SU-DHL-6 (cell line): ENCODE measurements around the gene ATG10.

Source experiments
- H2AFZ ChIP-seq: fragments of 200-600 bp; sonication (generic); 2 replicates; pipeline ENCODE4 v1.6.1; 2014; ENCODE audit warnings: low read depth, mild to moderate bottlenecking, moderate library complexity, mixed read lengths, antibody characterized with exemption, low read length; ENCODE audit not compliant: severe bottlenecking
- H3F3A ChIP-seq: fragments of 200-600 bp; shearing (Covaris generic); 2 replicates; pipeline ENCODE4 v1.6.0; 2016; ENCODE audit warnings: antibody characterized with exemption, mild to moderate bottlenecking; ENCODE audit not compliant: insufficient read depth
- H3K27ac ChIP-seq: fragments of 200-600 bp; sonication (generic); 2 replicates; pipeline ENCODE4 v1.5.1; 2016; ENCODE audit warnings: low read depth, mild to moderate bottlenecking, low read length, moderate library complexity, mixed read lengths
- H3K27me3 ChIP-seq: fragments of 200-600 bp; sonication (generic), shearing (Covaris generic); 2 replicates; pipeline ENCODE4 v1.6.0; 2014; ENCODE audit warnings: mild to moderate bottlenecking, low read length
- H3K36me3 ChIP-seq: fragments of 200-600 bp; sonication (generic); 2 replicates; pipeline ENCODE4 v1.6.1; 2014; ENCODE audit warnings: mild to moderate bottlenecking, low read length, mixed read lengths
- H3K4me2 ChIP-seq: fragments of 300-600, 200-600 bp; shearing (Covaris generic), sonication (generic); 2 replicates; pipeline ENCODE4 v1.6.0; 2014; ENCODE audit warnings: low read length, low read depth, mild to moderate bottlenecking; ENCODE audit not compliant: poor library complexity, severe bottlenecking
- H3K4me3 ChIP-seq: fragments of 200-600 bp; sonication (generic); 2 replicates; pipeline ENCODE4 v1.5.1; 2014; ENCODE audit warnings: antibody characterized with exemption, low read length, mild to moderate bottlenecking, mixed read lengths; ENCODE audit not compliant: insufficient read depth, poor library complexity, severe bottlenecking
- H3K79me2 ChIP-seq: fragments of 200-600 bp; sonication (generic); 2 replicates; pipeline ENCODE4 v1.6.1; 2014; ENCODE audit warnings: mild to moderate bottlenecking, low read length, moderate library complexity; ENCODE audit not compliant: insufficient read depth
- H3K9ac ChIP-seq: fragments of 200-600 bp; sonication (generic); 2 replicates; pipeline ENCODE4 v1.7.0; 2014; ENCODE audit warnings: mild to moderate bottlenecking, low read length
- H3K9me2 ChIP-seq: fragments of 200-600 bp; sonication (generic); replicated peaks from 2 replicates; pipeline ENCODE4 v1.6.1; 2014; ENCODE audit warnings: low read length; ENCODE audit not compliant: insufficient read depth
- H3K9me3 ChIP-seq: fragments of 200-600 bp; sonication (generic); 2 replicates; pipeline ENCODE4 v1.6.1; 2014; ENCODE audit warnings: low read length, mixed read lengths; ENCODE audit not compliant: insufficient read depth
- H4K20me1 ChIP-seq: fragments of 200-600 bp; sonication (generic); 2 replicates; pipeline ENCODE4 v1.6.1; 2014; ENCODE audit warnings: low read depth, mild to moderate bottlenecking, antibody characterized with exemption, low read length, moderate library complexity, mixed read lengths
- CTCF ChIP-seq: fragments of 200-600 bp; sonication (generic); IDR thresholded peaks from one replicate; pipeline ENCODE4 v1.5.1; 2017; ENCODE audit warnings: antibody characterized with exemption, mild to moderate bottlenecking, low read length, moderate library complexity; ENCODE audit not compliant: insufficient read depth, poor library complexity, severe bottlenecking
- EZH2phosphoT487 ChIP-seq: fragments of 200-600 bp; sonication (generic), shearing (Covaris generic); conservative IDR thresholded peaks from 2 replicates; pipeline ENCODE4 v1.6.1; 2018; ENCODE audit warnings: mild to moderate bottlenecking, antibody characterized with exemption, low read length, moderate library complexity, mixed read lengths

ATG10 gene

GRCh38 chr5:82160948-82161347 lies 189.1 kb downstream of the ATG10 start:
- no peak overlapping the region for H2AFZ ChIP-seq

DNA sequence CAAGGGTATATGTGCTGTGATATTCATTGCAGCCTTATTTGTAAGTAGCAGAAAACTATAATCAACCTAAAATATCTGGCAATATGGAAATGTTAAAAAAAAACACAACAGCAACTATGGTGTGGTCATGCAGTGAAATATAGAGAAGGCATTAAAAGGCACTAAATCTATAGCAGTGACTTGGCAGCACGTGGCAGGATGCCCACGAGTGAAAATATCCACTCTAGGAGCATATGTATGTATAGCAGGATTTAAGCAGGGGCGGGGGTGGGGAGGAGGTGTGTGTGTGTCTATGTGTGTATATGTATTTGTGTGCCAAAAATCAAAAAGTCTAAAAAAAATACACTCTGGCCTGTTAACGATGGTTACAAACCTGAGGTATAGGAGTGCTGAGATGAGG lies 190.8 kb downstream of the ATG10 start:
- no peaks in the 10 kb centered on the region for H4K20me1 ChIP-seq
- H3K27me3 ChIP-seq, result no peaks in the 10 kb centered on the region
- no peak overlapping the region for H3K4me2 ChIP-seq
- no peaks in the 10 kb centered on the region for H3F3A ChIP-seq
- no peaks in the 10 kb centered on the region for H3K9me2 ChIP-seq
- H3K4me3 ChIP-seq, result no peak overlapping the region
- no peak for TF ChIP-seq EZH2phosphoT487
- TF ChIP-seq CTCF, result no peak
- no peak overlapping the region for H3K27ac ChIP-seq
- no peak overlapping the region for H3K9ac ChIP-seq
- H3K79me2 ChIP-seq, result no peaks in the 10 kb centered on the region
- no peaks in the 10 kb centered on the region for H3K9me3 ChIP-seq
- H2AFZ ChIP-seq, result no peak overlapping the region
- H3K36me3 ChIP-seq, result no peaks in the 10 kb centered on the region

More at GRCh38 chr5:82160948-82161347, 189.1 kb downstream of the ATG10 start:
- H3K27ac ChIP-seq, result no peak overlapping the region
- H3K79me2 ChIP-seq, result no peaks in the 10 kb centered on the region
- H3K36me3 ChIP-seq, result no peaks in the 10 kb centered on the region
- H3F3A ChIP-seq, result no peaks in the 10 kb centered on the region
- no peak overlapping the region for H3K9ac ChIP-seq
- no peaks in the 10 kb centered on the region for H3K9me2 ChIP-seq
- no peak for TF ChIP-seq CTCF
- no peak for TF ChIP-seq EZH2phosphoT487
- H4K20me1 ChIP-seq, result no peaks in the 10 kb centered on the region
- H3K27me3 ChIP-seq, result no peaks in the 10 kb centered on the region
- H3K9me3 ChIP-seq, result no peaks in the 10 kb centered on the region
- H3K4me3 ChIP-seq, result no peak overlapping the region
- H3K4me2 ChIP-seq, result no peak overlapping the region

- Histone ChIP-seq H3F3A (no peaks in the 10 kb centered on the region), H3K9me3 (no peaks in the 10 kb centered on the region), H2AFZ (no peak overlapping the region), H3K4me2 (no peak overlapping the region), H3K9ac (no peak overlapping the region), H3K27ac (no peak overlapping the region), H3K79me2 (no peaks in the 10 kb centered on the region), H3K4me3 (no peak overlapping the region), H3K27me3 (no peaks in the 10 kb centered on the region), H3K9me2 (no peaks in the 10 kb centered on the region), H4K20me1 (no peaks in the 10 kb centered on the region), H3K36me3 (no peaks in the 10 kb centered on the region)
- no peak for TF ChIP-seq EZH2phosphoT487
- no peak for TF ChIP-seq CTCF
Observed at GRCh38 chr5:82163452-82164175, 191.8 kb downstream of the ATG10 start.
